CD4-positive, alpha-beta T cell treated with Interferon alpha-2 for 1 hour (primary cell): ENCODE data around the gene YIPF4.
"Not testable (repeated sequence)": the region's sequence is repeated elsewhere in the genome, so short reads cannot be mapped to it uniquely, and the experiment has no call there.

Experiments
- DNase-seq, 2 donors: peaks; one replicate each; pipeline ENCODE4 v3.0.0-alpha.2; 2020 to 2022

The YIPF4 gene

GRCh38 chr2:32277674-32278477 is at the start of gene YIPF4:
Gene YIPF4, plus strand, starts transcription at chr2:32277904. Its CDS starts 252 bp downstream, at chr2:32278156.
- peak; percentile 90 to 95 for DNase-seq

GRCh38 chr2:32228181-32228580 is 49.5 kb upstream of the YIPF4 start:
- DNase-seq, result no peak

GRCh38 chr2:32229635-32230034 is 48.1 kb upstream of the YIPF4 start:
- DNase-seq, result no peak

- no peak for DNase-seq
Observed at GRCh38 chr2:32231959-32232358, 45.7 kb upstream of the YIPF4 start.

GRCh38 chr2:32235315-32235714 is 42.4 kb upstream of the YIPF4 start:
- no peak for DNase-seq

GRCh38 chr2:32237488-32237887 is 40.2 kb upstream of the YIPF4 start:
- no peak for DNase-seq

GRCh38 chr2:32237996-32238395 is 39.7 kb upstream of the YIPF4 start:
- no peak for DNase-seq

- DNase-seq, result no peak
Observed at GRCh38 chr2:32242331-32242730, 35.4 kb upstream of the YIPF4 start.

- no peak for DNase-seq
Observed at GRCh38 chr2:32246911-32247310, 30.8 kb upstream of the YIPF4 start.

GRCh38 chr2:32248299-32248698 is 29.4 kb upstream of the YIPF4 start:
- no peak for DNase-seq

GRCh38 chr2:32249731-32250236 is 27.9 kb upstream of the YIPF4 start:
- DNase-seq, result no peak

GRCh38 chr2:32250290-32250689 is 27.4 kb upstream of the YIPF4 start:
- no peak for DNase-seq

- no peak for DNase-seq
Observed at GRCh38 chr2:32258242-32258641, 19.5 kb upstream of the YIPF4 start.

GRCh38 chr2:32260376-32260775 is 17.3 kb upstream of the YIPF4 start:
- DNase-seq, result no peak

GRCh38 chr2:32262105-32262504 is 15.6 kb upstream of the YIPF4 start:
- peak in 1 of 2 donors; percentile 34 for DNase-seq

GRCh38 chr2:32264422-32265105 is 13.1 kb upstream of the YIPF4 start, which contains the start of gene NLRC4:
Gene NLRC4, minus strand, starts transcription at chr2:32264886. Its CDS starts 8,111 bp downstream, at chr2:32256775.
- peak in 1 of 2 donors; percentile 26 for DNase-seq

- DNase-seq, result no peak
Observed at GRCh38 chr2:32271063-32271462, 6.6 kb upstream of the YIPF4 start.

- DNase-seq, result no peak
Observed at GRCh38 chr2:32272279-32272678, 5.4 kb upstream of the YIPF4 start.

- no peak for DNase-seq
Observed at GRCh38 chr2:32274289-32274688, 3.4 kb upstream of the YIPF4 start.

GRCh38 chr2:32275790-32276189 is 1.9 kb upstream of the YIPF4 start:
- not testable (repeated sequence) for DNase-seq

- no peak for DNase-seq
Observed at GRCh38 chr2:32277363-32277673, 386 bp upstream of the YIPF4 start.

- no peak for DNase-seq
Observed at GRCh38 chr2:32278478-32278853, 762 bp downstream of the YIPF4 start.

GRCh38 chr2:32284321-32284720 is 6.6 kb downstream of the YIPF4 start:
- peak in 1 of 2 donors; percentile 5 for DNase-seq
